Activated CD4-positive, alpha-beta memory T cell treated with anti-CD3 and anti-CD28 coated beads, Interleukin-2, amount 10 ng/mL, durations not matched to agents 7 days and 5 days (primary cell): Measurements from ENCODE around the gene NR3C1. TPM values are rescaled to one million over a fixed set of nuclear protein-coding genes. Genes with fewer than 3 reads are reported as not detected.

Source experiments
- CTCF ChIA-PET: fragments of 350-600 bp; sonication (Branson Sonifier 250); formaldehyde crosslinking; loops from one replicate; lab custom pipeline; 2021; ENCODE audit warnings: antibody characterized with exemption, inconsistent platforms; lab: Charles Lee
- POLR2A ChIA-PET: fragments of 350-600 bp; sonication (Branson Sonifier 250); formaldehyde crosslinking; loops from one replicate; lab custom pipeline; 2021; ENCODE audit warnings: antibody characterized with exemption; lab: Charles Lee
- DNase-seq: peaks from one replicate; pipeline ENCODE4 v3.0.0-alpha.2; 2020
- H3K27ac Mint-ChIP-seq: one replicate; pipeline ENCODE4 v1.8.0; 2021; ENCODE audit warnings: mild to moderate bottlenecking, mixed read lengths
- H3K27me3 Mint-ChIP-seq: one replicate; pipeline ENCODE4 v1.8.0; 2021; ENCODE audit warnings: mixed read lengths
- H3K36me3 Mint-ChIP-seq: one replicate; pipeline ENCODE4 v1.8.0; 2021; ENCODE audit warnings: low read depth, mixed read lengths
- H3K4me1 Mint-ChIP-seq: one replicate; pipeline ENCODE4 v1.8.0; 2021; ENCODE audit warnings: mixed read lengths
- H3K4me3 Mint-ChIP-seq: one replicate; pipeline ENCODE4 v1.8.0; 2021; ENCODE audit warnings: mild to moderate bottlenecking, mixed read lengths
- H3K9me3 Mint-ChIP-seq: one replicate; pipeline ENCODE4 v1.8.0; 2021; ENCODE audit warnings: mixed read lengths
- total RNA-seq, 2 experiments: library from RNA; stranded (reverse); gene quantifications; one replicate each; pipeline ENCODE4 v1.2.3, GENCODE V29; 2021

NR3C1 gene
- total RNA-seq, 2 experiments from 2014 or later: 79.3 to 81.6 TPM

GRCh38 chr5:143241892-143242291 is 161.6 kb downstream of the NR3C1 start:
- ChIA-PET POLR2A (no interaction called here), CTCF (no interaction called here)
- no peak overlapping the region for H3K4me3 Mint-ChIP-seq
- peaks cover 13% of the 10 kb centered on the region for H3K9me3 Mint-ChIP-seq
- H3K27ac Mint-ChIP-seq: no peak overlapping the region
- H3K36me3 Mint-ChIP-seq: no peaks in the 10 kb centered on the region
- peaks cover 2% of the 10 kb centered on the region for H3K27me3 Mint-ChIP-seq
- no peak for DNase-seq
- no peaks in the 10 kb centered on the region for H3K4me1 Mint-ChIP-seq

- ChIA-PET POLR2A (no interaction called here), CTCF (no interaction called here)
- Mint-ChIP-seq H3K4me1 (no peaks in the 10 kb centered on the region), H3K9me3 (peaks cover 10% of the 10 kb centered on the region), H3K36me3 (no peaks in the 10 kb centered on the region), H3K27ac (no peak overlapping the region), H3K4me3 (no peak overlapping the region), H3K27me3 (peaks cover 2% of the 10 kb centered on the region)
- no peak for DNase-seq
Measured at GRCh38 chr5:143239882-143240518, 163.5 kb downstream of the NR3C1 start.

- Mint-ChIP-seq H3K27ac (no peak overlapping the region), H3K4me3 (no peak overlapping the region), H3K4me1 (no peaks in the 10 kb centered on the region), H3K27me3 (no peaks in the 10 kb centered on the region), H3K36me3 (no peaks in the 10 kb centered on the region), H3K9me3 (peaks cover 2% of the 10 kb centered on the region)
- DNase-seq: no peak
- POLR2A ChIA-PET: interaction anchor here (0.6 kb wide), 1 partner anchor 26 kb away, joined by 3 read pairs; no protein-coding TSS in a partner anchor
- CTCF ChIA-PET: no interaction called here
Measured at GRCh38 chr5:143238620-143239019, 164.9 kb downstream of the NR3C1 start.

GRCh38 chr5:143237664-143238063 is 165.8 kb downstream of the NR3C1 start:
- H3K27me3 Mint-ChIP-seq: no peaks in the 10 kb centered on the region
- H3K27ac Mint-ChIP-seq: no peak overlapping the region
- CTCF ChIA-PET: no interaction called here
- no peaks in the 10 kb centered on the region for H3K4me1 Mint-ChIP-seq
- no peaks in the 10 kb centered on the region for H3K36me3 Mint-ChIP-seq
- no peak for DNase-seq
- H3K9me3 Mint-ChIP-seq: peaks cover 2% of the 10 kb centered on the region
- POLR2A ChIA-PET: no interaction called here
- H3K4me3 Mint-ChIP-seq: no peak overlapping the region

GRCh38 chr5:143236682-143237081 is 166.8 kb downstream of the NR3C1 start:
- ChIA-PET CTCF (no interaction called here), POLR2A (no interaction called here)
- H3K4me1 Mint-ChIP-seq: no peaks in the 10 kb centered on the region
- no peak overlapping the region for H3K27ac Mint-ChIP-seq
- no peaks in the 10 kb centered on the region for H3K27me3 Mint-ChIP-seq
- DNase-seq: no peak
- no peaks in the 10 kb centered on the region for H3K36me3 Mint-ChIP-seq
- peaks cover 2% of the 10 kb centered on the region for H3K9me3 Mint-ChIP-seq
- H3K4me3 Mint-ChIP-seq: no peak overlapping the region

- Mint-ChIP-seq H3K4me3 (no peak overlapping the region), H3K36me3 (no peaks in the 10 kb centered on the region), H3K27me3 (no peaks in the 10 kb centered on the region), H3K27ac (no peak overlapping the region), H3K4me1 (peaks cover 7% of the 10 kb centered on the region), H3K9me3 (peaks cover 2% of the 10 kb centered on the region)
- no peak for DNase-seq
- POLR2A ChIA-PET: no interaction called here
- CTCF ChIA-PET: no interaction called here
Measured at GRCh38 chr5:143235423-143235822, 168.1 kb downstream of the NR3C1 start.

GRCh38 chr5:143234162-143234842 is 169.2 kb downstream of the NR3C1 start:
- peaks cover 19% of the 10 kb centered on the region for H3K4me1 Mint-ChIP-seq
- H3K9me3 Mint-ChIP-seq: peaks cover 2% of the 10 kb centered on the region
- H3K4me3 Mint-ChIP-seq: no peak overlapping the region
- no peak overlapping the region for H3K27ac Mint-ChIP-seq
- ChIA-PET CTCF (no interaction called here), POLR2A (no interaction called here)
- H3K27me3 Mint-ChIP-seq: no peaks in the 10 kb centered on the region
- no peak for DNase-seq
- no peaks in the 10 kb centered on the region for H3K36me3 Mint-ChIP-seq

- POLR2A ChIA-PET: no interaction called here
- no peak for DNase-seq
- H3K4me1 Mint-ChIP-seq: peaks cover 27% of the 10 kb centered on the region
- peaks cover 2% of the 10 kb centered on the region for H3K9me3 Mint-ChIP-seq
- CTCF ChIA-PET: no interaction called here
- no peaks in the 10 kb centered on the region for H3K27me3 Mint-ChIP-seq
- H3K4me3 Mint-ChIP-seq: no peak overlapping the region
- no peaks in the 10 kb centered on the region for H3K36me3 Mint-ChIP-seq
- H3K27ac Mint-ChIP-seq: no peak overlapping the region
Measured at GRCh38 chr5:143233031-143233430, 170.5 kb downstream of the NR3C1 start.

GRCh38 chr5:143231973-143232812 is 171.3 kb downstream of the NR3C1 start:
- no peak overlapping the region for H3K4me3 Mint-ChIP-seq
- H3K4me1 Mint-ChIP-seq: peaks cover 29% of the 10 kb centered on the region
- no peak overlapping the region for H3K27ac Mint-ChIP-seq
- no peaks in the 10 kb centered on the region for H3K36me3 Mint-ChIP-seq
- CTCF ChIA-PET: no interaction called here
- DNase-seq: no peak
- POLR2A ChIA-PET: interaction anchor here (1.3 kb wide), 1 partner anchor 10 kb away, joined by 3 read pairs; no protein-coding TSS in a partner anchor
- H3K27me3 Mint-ChIP-seq: no peaks in the 10 kb centered on the region
- H3K9me3 Mint-ChIP-seq: no peaks in the 10 kb centered on the region

GRCh38 chr5:143231416-143231815 is 172.1 kb downstream of the NR3C1 start:
- ChIA-PET POLR2A (interaction anchor here (1.2 to 1.3 kb wide), 2 partner anchors 9 to 18 kb away, joined by 3 read pairs; no protein-coding TSS in a partner anchor), CTCF (no interaction called here)
- Mint-ChIP-seq H3K4me3 (no peak overlapping the region), H3K4me1 (peaks cover 29% of the 10 kb centered on the region), H3K9me3 (no peaks in the 10 kb centered on the region), H3K27me3 (no peaks in the 10 kb centered on the region), H3K27ac (no peak overlapping the region), H3K36me3 (no peaks in the 10 kb centered on the region)
- DNase-seq: no peak

GRCh38 chr5:143230676-143230996 is 172.8 kb downstream of the NR3C1 start:
- peak overlapping the region; percentile 67 for H3K27ac Mint-ChIP-seq
- peaks cover 29% of the 10 kb centered on the region for H3K4me1 Mint-ChIP-seq
- ChIA-PET CTCF (no interaction called here), POLR2A (interaction anchor here (1.0 to 1.2 kb wide), 2 partner anchors 17 to 100 kb away, joined by 3 read pairs; no protein-coding TSS in a partner anchor)
- no peak for DNase-seq
- H3K27me3 Mint-ChIP-seq: no peaks in the 10 kb centered on the region
- no peak overlapping the region for H3K4me3 Mint-ChIP-seq
- no peaks in the 10 kb centered on the region for H3K9me3 Mint-ChIP-seq
- H3K36me3 Mint-ChIP-seq: peaks cover 2% of the 10 kb centered on the region

- CTCF ChIA-PET: no interaction called here
- H3K4me1 Mint-ChIP-seq: peaks cover 29% of the 10 kb centered on the region
- peak; percentile 68 for DNase-seq
- H3K27me3 Mint-ChIP-seq: no peaks in the 10 kb centered on the region
- POLR2A ChIA-PET: interaction anchor here (0.7 to 2.5 kb wide), 7 partner anchors 9 to 939 kb away, joined by 3 to 7 read pairs (median 3); no protein-coding TSS in a partner anchor
- H3K4me3 Mint-ChIP-seq: peak overlapping the region; percentile 25
- no peaks in the 10 kb centered on the region for H3K9me3 Mint-ChIP-seq
- H3K36me3 Mint-ChIP-seq: peaks cover 3% of the 10 kb centered on the region
- H3K27ac Mint-ChIP-seq: peak overlapping the region; percentile 67
Measured at GRCh38 chr5:143229896-143230675, 173.4 kb downstream of the NR3C1 start.
